Right lobe of liver (tissue), 6 donors: ENCODE data around the gene GFOD1. TPM values are rescaled to one million over a fixed set of nuclear protein-coding genes. Genes with fewer than 3 reads are reported as not detected.

Experiments
- ATAC-seq, 4 donors: fragments of 200-7000 bp; cut with Tn5 transposase; one replicate each; pipeline ENCODE4 v1.9.1; 2020; ENCODE audit warnings: mild to moderate bottlenecking in 4 of 4, moderate library complexity in 4 of 4
- DNase-seq, 3 donors: peaks; one replicate each; pipeline ENCODE4 v3.0.0-alpha.2; 2020
- H3K27ac ChIP-seq, 3 donors: fragments of 200-600 bp; one replicate each; pipeline ENCODE4 v1.8.0; 2022
- H3K27me3 ChIP-seq, 2 donors: fragments of 200-600 bp; one replicate each; pipeline ENCODE4 v1.8.0; 2022
- H3K36me3 ChIP-seq, 4 donors: fragments of 200-600 bp; sonication (generic) in 1 of 4; one replicate each; pipeline versions ENCODE4 v1.5.1 to v1.8.0; 2017 to 2022; ENCODE audit warnings: control low read depth in 1 of 4
- H3K4me1 ChIP-seq, 4 donors: fragments of 200-600 bp; sonication (generic) in 1 of 4; one replicate each; pipeline versions ENCODE4 v1.5.1 to v1.8.0; 2017 to 2022; ENCODE audit warnings: control low read depth in 1 of 4
- H3K4me3 ChIP-seq, 3 donors: fragments of 200-600 bp; one replicate each; pipeline ENCODE4 v1.8.0; 2022
- H3K9me3 ChIP-seq, 4 donors: fragments of 200-600 bp; sonication (generic) in 1 of 4; one replicate each; pipeline versions ENCODE4 v1.5.1 to v1.8.0; 2017 to 2022; ENCODE audit warnings: control low read depth in 1 of 4
- POLR2A ChIP-seq: fragments of 450-650 bp; IDR thresholded peaks from one replicate; pipeline ENCODE4 v1.6.1; 2017; ENCODE audit warnings: antibody characterized with exemption, mild to moderate bottlenecking
- WGBS: methylation state at CpG from one replicate; pipeline ENCODE4 v1.1.6; 2018; ENCODE audit warnings: low coverage, low lambda C conversion rate; ENCODE audit not compliant: insufficient coverage; ENCODE audit errors: missing lambda C conversion rate; 5-methylcytosine and 5-hydroxymethylcytosine counted together
- intact Hi-C, 2 donors: fragments of 100-400 bp; cut with DNase I; formaldehyde crosslinking; loops; one replicate each; pipeline versions ENCODE4 v1.11.2 to v1.14.1; 2022
- total RNA-seq, 6 experiments: library from RNA; depleted of rRNA in 2 of 6; stranded (reverse); fragments of >200 nt in 2 of 6; fragmentation: NEBNext Ultra II Directional in 3 of 6; extraction: Animal tissue kit (Norgen Biotek cat#: 25700) in 3 of 6; gene quantifications; one replicate each; pipeline versions ENCODE4 v1.1.0 to v1.2.4, GENCODE V29; 2016 to 2023
- TF ChIP-seq, protein P1 (sequence below), 4 donors: fragments of 200-600 bp in 3 of 4; fragments of 450-650 bp in 1 of 4; IDR thresholded peaks; one replicate each; pipeline versions ENCODE4 v1.5.1 to v1.8.0; 2016 to 2022; ENCODE audit warnings: antibody characterized with exemption in 4 of 4, mild to moderate bottlenecking in 2 of 4
- donor health status: DM: no; HTN: yes; CAD: no.
- donor health status: DM: no; HTN: no; CAD: no.
- donor health status: DM: no; HTN: no; CAD: no.
- donor health status: DM: no; HTN: yes; CAD: no.
- donor health status: DM: no; HTN: yes; CAD: no.

GFOD1 gene
- total RNA-seq, 6 experiments from 2014 or later = 5.4 to 8.5 (median 7.5) TPM

- TF ChIP-seq, protein P1, sequence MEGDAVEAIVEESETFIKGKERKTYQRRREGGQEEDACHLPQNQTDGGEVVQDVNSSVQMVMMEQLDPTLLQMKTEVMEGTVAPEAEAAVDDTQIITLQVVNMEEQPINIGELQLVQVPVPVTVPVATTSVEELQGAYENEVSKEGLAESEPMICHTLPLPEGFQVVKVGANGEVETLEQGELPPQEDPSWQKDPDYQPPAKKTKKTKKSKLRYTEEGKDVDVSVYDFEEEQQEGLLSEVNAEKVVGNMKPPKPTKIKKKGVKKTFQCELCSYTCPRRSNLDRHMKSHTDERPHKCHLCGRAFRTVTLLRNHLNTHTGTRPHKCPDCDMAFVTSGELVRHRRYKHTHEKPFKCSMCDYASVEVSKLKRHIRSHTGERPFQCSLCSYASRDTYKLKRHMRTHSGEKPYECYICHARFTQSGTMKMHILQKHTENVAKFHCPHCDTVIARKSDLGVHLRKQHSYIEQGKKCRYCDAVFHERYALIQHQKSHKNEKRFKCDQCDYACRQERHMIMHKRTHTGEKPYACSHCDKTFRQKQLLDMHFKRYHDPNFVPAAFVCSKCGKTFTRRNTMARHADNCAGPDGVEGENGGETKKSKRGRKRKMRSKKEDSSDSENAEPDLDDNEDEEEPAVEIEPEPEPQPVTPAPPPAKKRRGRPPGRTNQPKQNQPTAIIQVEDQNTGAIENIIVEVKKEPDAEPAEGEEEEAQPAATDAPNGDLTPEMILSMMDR (IDR thresholded peaks at IDR 0.05) = no peak
- no peak for TF ChIP-seq POLR2A
- WGBS = 83% methylated on average over 6 of the region's 9 CpGs
- intact Hi-C loops = no loop called here
- Histone ChIP-seq H3K27me3 (no peaks in the 10 kb centered on the region), H3K4me1 (no peaks in the 10 kb centered on the region), H3K36me3 (no peaks in the 10 kb centered on the region), H3K9me3 (no peaks in the 10 kb centered on the region), H3K27ac (no peak overlapping the region), H3K4me3 (no peak overlapping the region)
- ATAC-seq (no peak), DNase-seq (no peak)
Measured at GRCh38 chr6:13375360-13375878, 112.0 kb downstream of the GFOD1 start.

DNA sequence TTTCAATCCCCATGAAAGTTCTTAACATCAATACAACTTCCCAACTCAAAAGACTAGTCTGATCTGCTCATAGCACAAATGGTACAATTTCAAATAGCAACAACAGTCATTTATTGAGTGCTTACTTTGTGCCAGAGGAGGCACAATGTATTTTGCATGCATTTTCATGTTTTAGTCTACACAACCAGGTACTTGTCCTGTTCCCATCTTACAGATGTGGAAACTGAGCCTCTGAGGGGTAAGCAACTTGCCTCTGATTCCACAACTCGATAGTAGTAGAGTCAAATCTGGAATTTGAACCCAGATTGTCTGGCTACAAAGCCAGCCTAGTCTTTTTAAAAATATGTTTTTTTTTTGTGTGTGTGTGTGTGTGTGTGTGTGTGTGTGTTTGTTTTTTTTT, 113.5 kb downstream of the GFOD1 start:
- no peaks in the 10 kb centered on the region for H3K4me1 ChIP-seq
- no peak overlapping the region for H3K27ac ChIP-seq
- no peaks in the 10 kb centered on the region for H3K9me3 ChIP-seq
- intact Hi-C loops = no loop called here
- ATAC-seq = no peak
- no peak for DNase-seq
- no peaks in the 10 kb centered on the region for H3K27me3 ChIP-seq
- no peak overlapping the region for H3K4me3 ChIP-seq
- 89% methylated on average over 1 of the region's 1 CpG for WGBS
- H3K36me3 ChIP-seq = no peaks in the 10 kb centered on the region
- TF ChIP-seq, protein P1 (IDR thresholded peaks at IDR 0.05) = no peak
- no peak for TF ChIP-seq POLR2A

- no peak for TF ChIP-seq POLR2A
- TF ChIP-seq, protein P1 (IDR thresholded peaks at IDR 0.05) = no peak
- intact Hi-C loops = no loop called here
- H3K36me3 ChIP-seq = no peaks in the 10 kb centered on the region
- no peaks in the 10 kb centered on the region for H3K4me1 ChIP-seq
- 50% methylated on average over 1 of the region's 1 CpG for WGBS
- H3K9me3 ChIP-seq = no peaks in the 10 kb centered on the region
- no peak overlapping the region for H3K27ac ChIP-seq
- H3K4me3 ChIP-seq = no peak overlapping the region
- DNase-seq (no peak), ATAC-seq (no peak)
- H3K27me3 ChIP-seq = no peaks in the 10 kb centered on the region
Measured at GRCh38 chr6:13373488-13373886, 113.9 kb downstream of the GFOD1 start.

DNA sequence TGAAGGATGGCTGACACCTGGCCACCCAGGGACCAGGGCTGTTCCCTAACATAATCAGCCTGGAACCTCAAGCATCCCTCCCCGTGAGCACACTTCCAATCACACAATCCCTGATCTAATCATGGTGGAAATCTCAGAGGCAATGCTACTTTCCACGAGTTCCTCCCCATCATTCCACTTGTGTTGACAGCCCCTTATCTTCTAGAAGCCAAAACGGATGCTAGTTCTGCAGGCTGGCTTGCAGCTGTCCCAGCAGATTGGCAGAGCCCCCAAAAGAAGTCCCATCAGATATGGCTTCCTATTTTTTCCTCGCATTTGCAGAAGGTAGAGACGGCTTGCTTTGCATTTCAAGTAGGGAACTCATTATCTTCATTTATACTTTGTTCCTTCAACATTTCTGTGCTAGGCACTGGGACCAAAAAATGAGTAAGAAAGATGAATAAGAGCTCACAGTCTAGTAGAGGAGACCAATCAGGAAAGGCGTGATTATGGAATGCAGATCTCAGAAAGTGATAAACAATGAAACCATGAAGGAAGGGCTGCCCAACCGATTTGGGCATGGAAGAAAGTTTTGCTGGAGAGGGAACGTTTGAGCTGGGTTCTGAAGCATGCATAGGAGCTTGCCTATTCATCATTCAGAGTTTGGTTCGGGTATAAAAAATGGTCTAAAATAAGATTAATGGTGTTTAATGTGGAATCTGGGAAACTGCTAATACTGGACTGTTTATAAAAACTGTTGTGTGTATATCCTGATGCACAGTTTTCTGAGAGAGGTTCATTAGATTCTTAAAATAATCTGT, 114.5 kb downstream of the GFOD1 start:
- DNase-seq (no peak), ATAC-seq (no peak)
- 72% methylated on average over 8 of the region's 9 CpGs for WGBS
- Histone ChIP-seq H3K4me1 (no peaks in the 10 kb centered on the region), H3K9me3 (no peaks in the 10 kb centered on the region), H3K36me3 (no peaks in the 10 kb centered on the region), H3K4me3 (no peak overlapping the region), H3K27ac (no peak overlapping the region), H3K27me3 (no peaks in the 10 kb centered on the region)
- TF ChIP-seq, protein P1 (IDR thresholded peaks at IDR 0.05) = no peak
- TF ChIP-seq POLR2A = no peak
- intact Hi-C loops = no loop called here
